Measurements from ENCODE around the gene FGFBP1. TPM values are rescaled to one million over a fixed set of nuclear protein-coding genes. Genes with fewer than 3 reads are reported as not detected.

FGFBP1 gene
- total RNA-seq, 4 donors from 2014 or later: 386 to 630 (median 528) TPM

GRCh38 chr4:15906020-15906443, 32.5 kb downstream of the FGFBP1 start:
- TF ChIP-seq POLR2A (IDR thresholded peaks at IDR 0.05) (peak in 1 of 4 donors; percentile 4), CTCF (IDR thresholded peaks at IDR 0.05) (no peak)
- no peaks in the 10 kb centered on the region for H3K9me3 ChIP-seq
- WGBS, 2 donors: 17 to 39% methylated on average over 3 to 5 of the region's 25 CpGs
- peaks cover 5 to 60% (median 6%) of the 10 kb centered on the region in 3 donors for H3K4me1 ChIP-seq
- H3K27me3 ChIP-seq: peaks cover 0 to 4% (median 0%) of the 10 kb centered on the region in 4 donors
- intact Hi-C loops (cut with DNase I): no loop called here
- H3K4me3 ChIP-seq: peak overlapping the region in 2 of 4 donors; percentile 21 to 47
- no peaks in the 10 kb centered on the region for H3K36me3 ChIP-seq
- H3K27ac ChIP-seq: peak overlapping the region; percentile 63 to 85 (median 84)
- no peak for DNase-seq

GRCh38 chr4:15902746-15903145, 35.8 kb downstream of the FGFBP1 start:
- 73 to 82% methylated on average over 2 of the region's 2 CpGs for WGBS, 2 donors
- intact Hi-C loops (cut with DNase I): no loop called here

GRCh38 chr4:15901998-15902397, 36.5 kb downstream of the FGFBP1 start:
- WGBS, 2 donors: 68 to 73% methylated on average over 2 of the region's 2 CpGs
- Histone ChIP-seq H3K9me3 (no peaks in the 10 kb centered on the region), H3K27ac (no peak overlapping the region), H3K4me1 (peaks cover 6 to 53% (median 22%) of the 10 kb centered on the region in 3 donors), H3K4me3 (no peak overlapping the region), H3K27me3 (peaks cover 0 to 4% (median 0%) of the 10 kb centered on the region in 4 donors), H3K36me3 (no peaks in the 10 kb centered on the region)
- TF ChIP-seq CTCF (IDR thresholded peaks at IDR 0.05) (no peak), POLR2A (IDR thresholded peaks at IDR 0.05) (no peak)
- intact Hi-C loops (cut with DNase I): no loop called here
- DNase-seq: no peak

More at GRCh38 chr4:15902746-15903145, 35.8 kb downstream of the FGFBP1 start:
- Histone ChIP-seq H3K27ac (no peak overlapping the region), H3K4me3 (no peak overlapping the region), H3K36me3 (no peaks in the 10 kb centered on the region), H3K27me3 (peaks cover 0 to 4% (median 0%) of the 10 kb centered on the region in 4 donors), H3K9me3 (no peaks in the 10 kb centered on the region), H3K4me1 (peaks cover 6 to 55% (median 19%) of the 10 kb centered on the region in 3 donors)
- TF ChIP-seq POLR2A (IDR thresholded peaks at IDR 0.05) (no peak), CTCF (IDR thresholded peaks at IDR 0.05) (no peak)
- no peak for DNase-seq

GRCh38 chr4:15901007-15901406, 37.5 kb downstream of the FGFBP1 start:
- Histone ChIP-seq H3K9me3 (no peaks in the 10 kb centered on the region), H3K4me1 (peaks cover 6 to 46% (median 16%) of the 10 kb centered on the region in 3 donors), H3K27ac (no peak overlapping the region), H3K27me3 (peaks cover 0 to 3% (median 0%) of the 10 kb centered on the region in 4 donors), H3K36me3 (no peaks in the 10 kb centered on the region), H3K4me3 (no peak overlapping the region)
- intact Hi-C loops (cut with DNase I): no loop called here
- no peak for TF ChIP-seq CTCF (IDR thresholded peaks at IDR 0.05)
- TF ChIP-seq POLR2A (IDR thresholded peaks at IDR 0.05): no peak
- no peak for DNase-seq
- WGBS, 2 donors: 82 to 93% methylated on average over 3 of the region's 3 CpGs

GRCh38 chr4:15899511-15899910, 39.0 kb downstream of the FGFBP1 start:
- Histone ChIP-seq H3K4me1 (peaks cover 0 to 46% (median 22%) of the 10 kb centered on the region in 3 donors), H3K9me3 (no peaks in the 10 kb centered on the region), H3K27ac (peak overlapping the region in 3 of 4 donors; percentile 25 to 81 (median 79)), H3K4me3 (no peak overlapping the region), H3K36me3 (no peaks in the 10 kb centered on the region), H3K27me3 (no peaks in the 10 kb centered on the region)
- TF ChIP-seq POLR2A (IDR thresholded peaks at IDR 0.05): no peak
- 63 to 71% methylated on average over 1 of the region's 1 CpG for WGBS, 2 donors
- no peak for DNase-seq
- intact Hi-C loops (cut with DNase I): no loop called here

- no peak overlapping the region for H3K4me3 ChIP-seq
- H3K27ac ChIP-seq: peak overlapping the region in 3 of 4 donors; percentile 25 to 81 (median 79)
- no peak for TF ChIP-seq POLR2A (IDR thresholded peaks at IDR 0.05)
- no peak for TF ChIP-seq CTCF (IDR thresholded peaks at IDR 0.05)
- H3K9me3 ChIP-seq: no peaks in the 10 kb centered on the region
- intact Hi-C loops (cut with DNase I): no loop called here
- H3K36me3 ChIP-seq: no peaks in the 10 kb centered on the region
- no peaks in the 10 kb centered on the region for H3K27me3 ChIP-seq
- no peak for DNase-seq
- peaks cover 0 to 50% (median 27%) of the 10 kb centered on the region in 3 donors for H3K4me1 ChIP-seq
Measured at GRCh38 chr4:15898902-15899301, 39.6 kb downstream of the FGFBP1 start.
